CD4-positive, alpha-beta T cell treated with Interferon gamma for 1 hour (primary cell): Measurements from ENCODE around the gene FASTKD3.

Experiments
- DNase-seq: peaks from one replicate; pipeline ENCODE4 v3.0.0-alpha.2; 2020

Gene FASTKD3

GRCh38 chr5:7848296-7848695 is 20.5 kb downstream of the FASTKD3 start:
- DNase-seq: no peak

- no peak for DNase-seq
Measured at GRCh38 chr5:7846327-7846726, 22.5 kb downstream of the FASTKD3 start.

GRCh38 chr5:7845557-7845956 is 23.3 kb downstream of the FASTKD3 start:
- DNase-seq: no peak

- DNase-seq: no peak
Measured at GRCh38 chr5:7844901-7845300, 23.9 kb downstream of the FASTKD3 start.

- no peak for DNase-seq
Measured at GRCh38 chr5:7842531-7842930, 26.3 kb downstream of the FASTKD3 start.

- no peak for DNase-seq
Measured at GRCh38 chr5:7837403-7837802, 31.4 kb downstream of the FASTKD3 start.

GRCh38 chr5:7834982-7835381 is 33.8 kb downstream of the FASTKD3 start:
- no peak for DNase-seq

- DNase-seq: no peak
Measured at GRCh38 chr5:7828269-7828668, 40.6 kb downstream of the FASTKD3 start.

GRCh38 chr5:7827610-7828009 is 41.2 kb downstream of the FASTKD3 start:
- no peak for DNase-seq

GRCh38 chr5:7825630-7826029 is 43.2 kb downstream of the FASTKD3 start:
- DNase-seq: no peak

GRCh38 chr5:7824995-7825394 is 43.8 kb downstream of the FASTKD3 start:
- DNase-seq: no peak

GRCh38 chr5:7823594-7823993 is 45.2 kb downstream of the FASTKD3 start:
- no peak for DNase-seq

- no peak for DNase-seq
Measured at GRCh38 chr5:7822449-7822848, 46.4 kb downstream of the FASTKD3 start.

GRCh38 chr5:7816535-7816901 is 52.3 kb downstream of the FASTKD3 start:
- no peak for DNase-seq

- peak; percentile 49 for DNase-seq
Measured at GRCh38 chr5:7815892-7816534, 52.8 kb downstream of the FASTKD3 start.

- no peak for DNase-seq
Measured at GRCh38 chr5:7814816-7815215, 54.0 kb downstream of the FASTKD3 start.

- DNase-seq: no peak
Measured at GRCh38 chr5:7813576-7813975, 55.3 kb downstream of the FASTKD3 start.

- DNase-seq: no peak
Measured at GRCh38 chr5:7813007-7813406, 55.8 kb downstream of the FASTKD3 start.

GRCh38 chr5:7811715-7812114 is 57.1 kb downstream of the FASTKD3 start:
- DNase-seq: no peak
